HL-60 (cell line): ENCODE data around the gene BIN1.
A peak's percentile ranks its signal among the peaks of the same experiment; 100 is the strongest.

Experiments used
- POLR2AphosphoS5 ChIP-seq: IDR thresholded peaks from 2 replicates; pipeline ENCODE4 v1.6.1; 2012; ENCODE audit warnings: low read depth
- TF ChIP-seq, protein P1 (sequence below): IDR thresholded peaks from one replicate; pipeline ENCODE4 v1.5.1; 2011; ENCODE audit warnings: low read length, control low read depth, inconsistent platforms; ENCODE audit not compliant: insufficient read depth

DNA sequence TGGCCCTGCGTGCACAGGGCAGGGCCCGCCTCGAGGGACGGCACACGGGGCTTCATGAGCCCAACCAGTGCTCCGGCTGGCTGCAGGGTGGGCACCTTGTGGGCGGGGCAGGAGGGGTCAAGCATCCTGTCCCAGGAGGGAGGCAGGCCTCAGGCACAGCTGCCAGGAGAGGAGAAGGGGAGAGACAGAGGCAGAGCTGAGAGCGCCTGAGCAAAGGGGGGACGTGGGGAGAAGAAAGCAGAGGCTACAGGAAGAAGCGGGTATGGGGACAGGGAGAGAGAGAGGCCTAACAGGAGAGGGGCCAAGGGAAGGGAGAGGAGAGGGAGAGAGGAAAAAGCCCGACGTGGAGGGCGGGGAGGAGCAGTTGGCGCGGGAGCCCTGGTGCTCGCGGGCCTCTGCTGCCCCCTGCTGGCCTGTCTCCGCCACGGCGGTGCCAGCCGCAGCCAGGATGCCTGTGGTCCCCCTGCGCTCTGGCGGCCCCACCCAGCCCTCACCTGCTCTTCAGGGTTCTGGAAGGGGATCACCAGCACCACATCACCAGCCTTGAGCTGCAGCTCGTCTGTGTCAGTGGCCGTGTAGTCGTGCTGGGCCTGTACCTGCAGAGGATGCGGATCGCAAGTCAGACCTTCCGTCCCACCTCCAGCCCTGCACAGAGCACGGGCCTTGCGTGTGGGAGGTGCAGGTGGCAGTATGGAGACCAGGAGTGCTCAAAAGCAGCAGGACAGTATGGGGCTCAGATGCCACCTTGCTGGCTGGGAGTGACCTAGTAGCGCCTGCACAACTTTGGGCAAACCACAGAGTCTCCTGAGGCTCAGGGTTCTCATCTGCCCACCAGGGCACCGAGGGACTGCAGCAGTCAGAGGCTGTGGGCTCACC lies 56.8 kb downstream of the BIN1 start:
- TF ChIP-seq POLR2AphosphoS5 = no peak
- TF ChIP-seq, protein P1, sequence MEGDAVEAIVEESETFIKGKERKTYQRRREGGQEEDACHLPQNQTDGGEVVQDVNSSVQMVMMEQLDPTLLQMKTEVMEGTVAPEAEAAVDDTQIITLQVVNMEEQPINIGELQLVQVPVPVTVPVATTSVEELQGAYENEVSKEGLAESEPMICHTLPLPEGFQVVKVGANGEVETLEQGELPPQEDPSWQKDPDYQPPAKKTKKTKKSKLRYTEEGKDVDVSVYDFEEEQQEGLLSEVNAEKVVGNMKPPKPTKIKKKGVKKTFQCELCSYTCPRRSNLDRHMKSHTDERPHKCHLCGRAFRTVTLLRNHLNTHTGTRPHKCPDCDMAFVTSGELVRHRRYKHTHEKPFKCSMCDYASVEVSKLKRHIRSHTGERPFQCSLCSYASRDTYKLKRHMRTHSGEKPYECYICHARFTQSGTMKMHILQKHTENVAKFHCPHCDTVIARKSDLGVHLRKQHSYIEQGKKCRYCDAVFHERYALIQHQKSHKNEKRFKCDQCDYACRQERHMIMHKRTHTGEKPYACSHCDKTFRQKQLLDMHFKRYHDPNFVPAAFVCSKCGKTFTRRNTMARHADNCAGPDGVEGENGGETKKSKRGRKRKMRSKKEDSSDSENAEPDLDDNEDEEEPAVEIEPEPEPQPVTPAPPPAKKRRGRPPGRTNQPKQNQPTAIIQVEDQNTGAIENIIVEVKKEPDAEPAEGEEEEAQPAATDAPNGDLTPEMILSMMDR = peak; percentile 89
